Caco-2 (cell line): ENCODE data around the gene LRPAP1. TPM values are rescaled to one million over a fixed set of nuclear protein-coding genes. Genes with fewer than 3 reads are reported as not detected.

Experiments used
- BruUV-seq: library from RNA; stranded (reverse); fragments of 400-500 nt; replicated peaks from 2 replicates; lab custom pipeline; 2021; lab: Mats Ljungman, UMichigan
- CTCF ChIA-PET: fragments of 300-600 bp; sonication (Branson Sonifier 250); formaldehyde crosslinking; loops from one replicate; lab custom pipeline; 2022; ENCODE audit warnings: antibody characterized with exemption; lab: Charles Lee
- POLR2A ChIA-PET: fragments of 300-600 bp; sonication (Branson Sonifier 250); formaldehyde crosslinking; loops from one replicate; lab custom pipeline; 2022; ENCODE audit warnings: antibody characterized with exemption; lab: Charles Lee
- DNase-seq, 2 experiments: peaks; one replicate each; pipeline versions ENCODE4 v3.0.0 to v3.0.0-alpha.2; 2020 to 2022
- H3K27me3 ChIP-seq: replicated peaks from 2 replicates; pipeline ENCODE4 v1.6.0; 2011; ENCODE audit warnings: low read length; ENCODE audit not compliant: control insufficient read depth, insufficient read depth
- H3K36me3 ChIP-seq: 2 replicates; pipeline ENCODE4 v1.5.1; 2011; ENCODE audit warnings: low read length; ENCODE audit not compliant: control insufficient read depth, insufficient read depth
- H3K4me1 ChIP-seq: fragments of 250-450 bp; sonication (Bioruptor Pico); 2 replicates; pipeline ENCODE4 v1.5.1; 2020; ENCODE audit warnings: mild to moderate bottlenecking
- H3K4me3 ChIP-seq: 2 replicates; pipeline ENCODE4 v1.5.1; 2011; ENCODE audit warnings: low read depth, mild to moderate bottlenecking, control low read depth, low read length
- H3K9me3 ChIP-seq: fragments of 250-450 bp; sonication (Bioruptor Pico); 2 replicates; pipeline ENCODE4 v1.5.1; 2020; ENCODE audit warnings: mild to moderate bottlenecking, moderate library complexity
- H3K27ac Mint-ChIP-seq: one replicate; pipeline ENCODE4 v1.8.0; 2022; ENCODE audit warnings: mixed read lengths; ENCODE audit not compliant: unreplicated experiment
- H3K27me3 Mint-ChIP-seq: one replicate; pipeline ENCODE4 v1.8.0; 2022; ENCODE audit warnings: mixed read lengths; ENCODE audit not compliant: insufficient read depth, unreplicated experiment
- H3K36me3 Mint-ChIP-seq: one replicate; pipeline ENCODE4 v1.8.0; 2022; ENCODE audit warnings: mild to moderate bottlenecking, mixed read lengths; ENCODE audit not compliant: insufficient read depth, unreplicated experiment
- H3K4me1 Mint-ChIP-seq: one replicate; pipeline ENCODE4 v1.8.0; 2022; ENCODE audit warnings: low read depth, mixed read lengths; ENCODE audit not compliant: unreplicated experiment
- H3K4me3 Mint-ChIP-seq: one replicate; pipeline ENCODE4 v1.8.0; 2022; ENCODE audit warnings: mild to moderate bottlenecking, moderate library complexity, mixed read lengths; ENCODE audit not compliant: unreplicated experiment
- H3K9me3 Mint-ChIP-seq: one replicate; pipeline ENCODE4 v1.8.0; 2022; ENCODE audit warnings: mixed read lengths; ENCODE audit not compliant: unreplicated experiment
- CTCF ChIP-seq, 2 experiments: fragments of 200-600 bp in 1 of 2; IDR thresholded peaks; 1 replicate in 1 of 2; 2 replicates in 1 of 2; pipeline versions ENCODE4 v1.5.1 to v1.8.0; 2011 to 2022; ENCODE audit warnings: antibody characterized with exemption in 1 of 2, control low read depth in 1 of 2, inconsistent platforms in 1 of 2, low read depth in 1 of 2, low read length in 1 of 2, mild to moderate bottlenecking in 1 of 2, moderate library complexity in 1 of 2; ENCODE audit not compliant: insufficient read depth in 1 of 2, severe bottlenecking in 1 of 2, unreplicated experiment in 1 of 2
- intact Hi-C: fragments of 100-400 bp; cut with micrococcal nuclease; formaldehyde crosslinking; loops from one replicate; pipeline ENCODE4 v1.10.0; 2022; ENCODE audit not compliant: unreplicated experiment
- total RNA-seq: library from RNA; stranded (reverse); gene quantifications from 2 replicates; pipeline ENCODE4 v1.2.3, GENCODE V29; 2022

LRPAP1 gene
- total RNA-seq, 1 experiment from 2014 or later: 224 TPM

GRCh38 chr4:3482707-3483106 is 49.5 kb downstream of the LRPAP1 start:
- POLR2A ChIA-PET: no interaction called here
- H3K36me3 ChIP-seq: no peaks in the 10 kb centered on the region
- no peaks in the 10 kb centered on the region; the same call in 1 of the 2 replicates for H3K27me3 ChIP-seq
- Mint-ChIP-seq H3K27me3 (peaks cover 6% of the 10 kb centered on the region), H3K27ac (no peak overlapping the region), H3K4me1 (no peaks in the 10 kb centered on the region), H3K4me3 (no peak overlapping the region), H3K9me3 (no peaks in the 10 kb centered on the region), H3K36me3 (no peaks in the 10 kb centered on the region)
- no peaks in the 10 kb centered on the region for H3K9me3 ChIP-seq
- no TSS peak for BruUV-seq
- DNase-seq: no peak
- no peak for TF ChIP-seq CTCF (IDR thresholded peaks at IDR 0.05; ENCODE audit: insufficient read depth in 1 of 2, low read depth in 1 of 2, low read length in 1 of 2, severe bottlenecking in 1 of 2, unreplicated experiment in 1 of 2)
- CTCF ChIA-PET: no interaction called here
- H3K4me1 ChIP-seq: peaks cover 19% of the 10 kb centered on the region
- no peak overlapping the region for H3K4me3 ChIP-seq
- intact Hi-C loops: no loop called here

GRCh38 chr4:3481783-3482393 is 50.3 kb downstream of the LRPAP1 start:
- no peaks in the 10 kb centered on the region for H3K9me3 Mint-ChIP-seq
- H3K4me1 ChIP-seq: peaks cover 19% of the 10 kb centered on the region
- H3K36me3 ChIP-seq: no peaks in the 10 kb centered on the region
- DNase-seq: no peak
- no peak overlapping the region for H3K27ac Mint-ChIP-seq
- no peaks in the 10 kb centered on the region for H3K4me1 Mint-ChIP-seq
- no peak overlapping the region for H3K4me3 ChIP-seq
- no TSS peak for BruUV-seq
- H3K36me3 Mint-ChIP-seq: no peaks in the 10 kb centered on the region
- peaks cover 6% of the 10 kb centered on the region for H3K27me3 Mint-ChIP-seq
- no peak for TF ChIP-seq CTCF (IDR thresholded peaks at IDR 0.05; ENCODE audit: insufficient read depth in 1 of 2, low read depth in 1 of 2, low read length in 1 of 2, severe bottlenecking in 1 of 2, unreplicated experiment in 1 of 2)
- CTCF ChIA-PET: interaction anchor here (0.6 to 1.3 kb wide), 2 partner anchors 34 to 399 kb away, joined by 4 to 5 read pairs; no protein-coding TSS in a partner anchor
- no peak overlapping the region for H3K4me3 Mint-ChIP-seq
- POLR2A ChIA-PET: no interaction called here
- H3K27me3 ChIP-seq: no peaks in the 10 kb centered on the region; the same call in 1 of the 2 replicates
- intact Hi-C loops: no loop called here
- no peaks in the 10 kb centered on the region for H3K9me3 ChIP-seq

GRCh38 chr4:3481113-3481531 is 51.1 kb downstream of the LRPAP1 start:
- no peak for TF ChIP-seq CTCF (IDR thresholded peaks at IDR 0.05; ENCODE audit: insufficient read depth in 1 of 2, low read depth in 1 of 2, low read length in 1 of 2, severe bottlenecking in 1 of 2, unreplicated experiment in 1 of 2)
- H3K27ac Mint-ChIP-seq: peak overlapping the region; percentile 7
- H3K4me3 Mint-ChIP-seq: no peak overlapping the region
- no peaks in the 10 kb centered on the region for H3K36me3 Mint-ChIP-seq
- POLR2A ChIA-PET: no interaction called here
- no TSS peak for BruUV-seq
- H3K4me3 ChIP-seq: no peak overlapping the region
- peaks cover 3% of the 10 kb centered on the region for H3K27me3 Mint-ChIP-seq
- no peaks in the 10 kb centered on the region for H3K36me3 ChIP-seq
- no peak for DNase-seq
- no peaks in the 10 kb centered on the region for H3K4me1 Mint-ChIP-seq
- H3K9me3 ChIP-seq: no peaks in the 10 kb centered on the region
- H3K9me3 Mint-ChIP-seq: no peaks in the 10 kb centered on the region
- H3K4me1 ChIP-seq: peaks cover 19% of the 10 kb centered on the region
- CTCF ChIA-PET: interaction anchor here (0.6 to 2.3 kb wide), 12 partner anchors 9 to 1375 kb away, joined by 3 to 25 read pairs (median 3); no protein-coding TSS in a partner anchor
- intact Hi-C loops: no loop called here
- no peaks in the 10 kb centered on the region; the same call in 1 of the 2 replicates for H3K27me3 ChIP-seq
